Naive B cell (primary cell): ENCODE measurements around the gene IDI2. TPM values are rescaled to one million over a fixed set of nuclear protein-coding genes. Genes with fewer than 3 reads are reported as not detected.

Experiments used
- polyA plus RNA-seq, 6 donors: library from polyadenylated mRNA; unstranded; fragments of 300-500 nt; fragmentation: Illumina TruSeq; gene quantifications; one replicate each; pipeline ENCODE4 v1.2.3, GENCODE V29; 2021; ENCODE audit warnings: low read depth in 6 of 6

IDI2 gene
- polyA plus RNA-seq, 6 donors from 2014 or later = not detected

Other genes starting within 250 kb of the IDI2 start
- 10 to 100 TPM; 19.3 to 42.8 (median 33.1) TPM for gene LARP4B, start 94.2 kb downstream of the IDI2 start, polyA plus RNA-seq
- 10 to 100 TPM; 17.6 to 24.7 (median 22.0) TPM for gene GTPBP4, start 37.4 kb downstream of the IDI2 start, polyA plus RNA-seq
- gene IDI1, start 23.3 kb upstream of the IDI2 start, polyA plus RNA-seq = 10 to 100 TPM; 71.1 to 82.0 (median 74.5) TPM
- 10 to 100 TPM in 5 of 6 donors, 1 to 10 TPM in 1; 7.9 to 14.9 (median 11.5) TPM for gene WDR37, start 30.5 kb upstream of the IDI2 start, polyA plus RNA-seq